Neural cell (in vitro differentiated cells): Measurements from ENCODE around the gene THBS1. TPM values are rescaled to one million over a fixed set of nuclear protein-coding genes. Genes with fewer than 3 reads are reported as not detected.

Experiments
- H2AFZ ChIP-seq: fragments of 200-600, 300-800 bp; sonication (generic), shearing (Covaris generic); 2 replicates; pipeline ENCODE4 v1.6.0; 2014; ENCODE audit warnings: low read depth, mild to moderate bottlenecking, antibody characterized with exemption, low read length, moderate library complexity
- H3F3A ChIP-seq: fragments of 200-600 bp; shearing (Covaris generic); 2 replicates; pipeline ENCODE4 v1.6.1; 2016; ENCODE audit warnings: mild to moderate bottlenecking, moderate library complexity, mixed read lengths, antibody characterized with exemption, low read length; ENCODE audit not compliant: insufficient read depth, poor library complexity, severe bottlenecking
- H3K27ac ChIP-seq: fragments of 200-600, 300-800 bp; sonication (generic), shearing (Covaris generic); 2 replicates; pipeline ENCODE4 v1.5.1; 2014; ENCODE audit warnings: mild to moderate bottlenecking, low read length, moderate library complexity
- H3K27me3 ChIP-seq: fragments of 300-800, 200-600 bp; sonication (generic), shearing (Covaris generic); 2 replicates; pipeline ENCODE4 v1.6.0; 2014; ENCODE audit warnings: mild to moderate bottlenecking, low read depth, low read length, moderate library complexity; ENCODE audit not compliant: insufficient read depth
- H3K36me3 ChIP-seq: fragments of 300-800, 200-600 bp; sonication (generic), shearing (Covaris generic); 2 replicates; pipeline ENCODE4 v1.5.1; 2014; ENCODE audit warnings: mild to moderate bottlenecking, antibody characterized with exemption, low read length, moderate library complexity; ENCODE audit not compliant: insufficient read depth
- H3K4me2 ChIP-seq: fragments of 300-800, 200-600 bp; sonication (generic), shearing (Covaris generic); 2 replicates; pipeline ENCODE4 v1.6.0; 2014; ENCODE audit warnings: mild to moderate bottlenecking, low read length
- H3K4me3 ChIP-seq: fragments of 300-800, 200-600 bp; sonication (generic), shearing (Covaris generic); 2 replicates; pipeline ENCODE4 v1.5.1; 2014; ENCODE audit warnings: mild to moderate bottlenecking, low read length, moderate library complexity
- H3K79me2 ChIP-seq: fragments of 200-600 bp; shearing (Covaris generic); replicated peaks from 2 replicates; pipeline ENCODE4 v1.6.0; 2014; ENCODE audit warnings: mild to moderate bottlenecking, low read length, moderate library complexity; ENCODE audit not compliant: insufficient read depth
- H3K9ac ChIP-seq: fragments of 300-800, 200-600 bp; sonication (generic), shearing (Covaris generic); 2 replicates; pipeline ENCODE4 v1.6.1; 2016; ENCODE audit warnings: mild to moderate bottlenecking, low read length, mixed read lengths
- H3K9me2 ChIP-seq: fragments of 200-600 bp; shearing (Covaris generic); 2 replicates; pipeline ENCODE4 v1.6.1; 2016; ENCODE audit warnings: mild to moderate bottlenecking, low read length, mixed read lengths; ENCODE audit not compliant: insufficient read depth
- H3K9me3 ChIP-seq: fragments of 200-600, 300-800 bp; sonication (generic), shearing (Covaris generic); 2 replicates; pipeline ENCODE4 v1.6.1; 2016; ENCODE audit warnings: mild to moderate bottlenecking, mixed run types, low read length, moderate library complexity, mixed read lengths
- H4K20me1 ChIP-seq: fragments of 200-600 bp; shearing (Covaris generic); 2 replicates; pipeline ENCODE4 v1.6.1; 2016; ENCODE audit warnings: mild to moderate bottlenecking, mixed run types; ENCODE audit not compliant: insufficient read depth
- CTCF ChIP-seq: fragments of 450-650 bp; IDR thresholded peaks from 2 replicates; pipeline ENCODE4 v1.5.1; 2014; ENCODE audit warnings: antibody characterized with exemption, mild to moderate bottlenecking, moderate library complexity; ENCODE audit not compliant: poor library complexity, severe bottlenecking
- EP300 ChIP-seq: fragments of 450-650 bp; conservative IDR thresholded peaks from 2 replicates; pipeline ENCODE4 v1.6.1; 2014; ENCODE audit warnings: antibody characterized with exemption, mild to moderate bottlenecking, moderate library complexity; ENCODE audit not compliant: poor library complexity, severe bottlenecking
- EZH2 ChIP-seq: fragments of 200-600, 300-800 bp; shearing (Covaris generic), sonication (generic); IDR thresholded peaks from 2 replicates; pipeline ENCODE4 v1.6.1; 2014; ENCODE audit warnings: antibody characterized with exemption, low read length, borderline replicate concordance, mild to moderate bottlenecking; ENCODE audit not compliant: insufficient read depth, poor library complexity, severe bottlenecking
- MXI1 ChIP-seq: fragments of 450-650 bp; conservative IDR thresholded peaks from 2 replicates; pipeline ENCODE4 v1.6.1; 2014; ENCODE audit warnings: antibody characterized with exemption, mild to moderate bottlenecking; ENCODE audit not compliant: poor library complexity, severe bottlenecking
- POLR2AphosphoS5 ChIP-seq: IDR thresholded peaks from 2 replicates; pipeline ENCODE4 v1.6.1; 2012
- RAD21 ChIP-seq: fragments of 450-650 bp; conservative IDR thresholded peaks from 2 replicates; pipeline ENCODE4 v1.6.1; 2014; ENCODE audit warnings: antibody characterized with exemption, mild to moderate bottlenecking, moderate library complexity
- SMC3 ChIP-seq: fragments of 450-650 bp; conservative IDR thresholded peaks from 2 replicates; pipeline ENCODE4 v1.6.1; 2014; ENCODE audit warnings: antibody characterized with exemption, mild to moderate bottlenecking, moderate library complexity; ENCODE audit not compliant: poor library complexity
- TAF1 ChIP-seq: IDR thresholded peaks from 2 replicates; pipeline ENCODE4 v1.6.1; 2012; ENCODE audit warnings: low read depth
- polyA plus RNA-seq: library from polyadenylated mRNA; depleted of rRNA; stranded (reverse); fragments of >200 nt; gene quantifications from 2 replicates; pipeline ENCODE4 v1.2.3, GENCODE V29; 2014
- TF ChIP-seq, protein P1 (sequence below): IDR thresholded peaks from 2 replicates; pipeline ENCODE4 v1.6.1; 2012; ENCODE audit warnings: borderline replicate concordance

Gene THBS1
- polyA plus RNA-seq, 1 donor from 2014 or later, result 0.22 TPM

- no peaks in the 10 kb centered on the region for H3K27me3 ChIP-seq
- H3K9me3 ChIP-seq, result no peaks in the 10 kb centered on the region
- no peak overlapping the region for H3K4me2 ChIP-seq
- no peaks in the 10 kb centered on the region for H3F3A ChIP-seq
- TF ChIP-seq, protein P1, sequence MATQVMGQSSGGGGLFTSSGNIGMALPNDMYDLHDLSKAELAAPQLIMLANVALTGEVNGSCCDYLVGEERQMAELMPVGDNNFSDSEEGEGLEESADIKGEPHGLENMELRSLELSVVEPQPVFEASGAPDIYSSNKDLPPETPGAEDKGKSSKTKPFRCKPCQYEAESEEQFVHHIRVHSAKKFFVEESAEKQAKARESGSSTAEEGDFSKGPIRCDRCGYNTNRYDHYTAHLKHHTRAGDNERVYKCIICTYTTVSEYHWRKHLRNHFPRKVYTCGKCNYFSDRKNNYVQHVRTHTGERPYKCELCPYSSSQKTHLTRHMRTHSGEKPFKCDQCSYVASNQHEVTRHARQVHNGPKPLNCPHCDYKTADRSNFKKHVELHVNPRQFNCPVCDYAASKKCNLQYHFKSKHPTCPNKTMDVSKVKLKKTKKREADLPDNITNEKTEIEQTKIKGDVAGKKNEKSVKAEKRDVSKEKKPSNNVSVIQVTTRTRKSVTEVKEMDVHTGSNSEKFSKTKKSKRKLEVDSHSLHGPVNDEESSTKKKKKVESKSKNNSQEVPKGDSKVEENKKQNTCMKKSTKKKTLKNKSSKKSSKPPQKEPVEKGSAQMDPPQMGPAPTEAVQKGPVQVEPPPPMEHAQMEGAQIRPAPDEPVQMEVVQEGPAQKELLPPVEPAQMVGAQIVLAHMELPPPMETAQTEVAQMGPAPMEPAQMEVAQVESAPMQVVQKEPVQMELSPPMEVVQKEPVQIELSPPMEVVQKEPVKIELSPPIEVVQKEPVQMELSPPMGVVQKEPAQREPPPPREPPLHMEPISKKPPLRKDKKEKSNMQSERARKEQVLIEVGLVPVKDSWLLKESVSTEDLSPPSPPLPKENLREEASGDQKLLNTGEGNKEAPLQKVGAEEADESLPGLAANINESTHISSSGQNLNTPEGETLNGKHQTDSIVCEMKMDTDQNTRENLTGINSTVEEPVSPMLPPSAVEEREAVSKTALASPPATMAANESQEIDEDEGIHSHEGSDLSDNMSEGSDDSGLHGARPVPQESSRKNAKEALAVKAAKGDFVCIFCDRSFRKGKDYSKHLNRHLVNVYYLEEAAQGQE, result no peak
- TF ChIP-seq RAD21 (no peak), CTCF (no peak), SMC3 (no peak), TAF1 (no peak), EZH2 (no peak), EP300 (no peak), POLR2AphosphoS5 (no peak), MXI1 (no peak)
- no peak overlapping the region for H2AFZ ChIP-seq
- H3K27ac ChIP-seq, result no peak overlapping the region
- H3K4me3 ChIP-seq, result no peak overlapping the region
- H3K79me2 ChIP-seq, result no peaks in the 10 kb centered on the region
- H4K20me1 ChIP-seq, result no peaks in the 10 kb centered on the region
- H3K9ac ChIP-seq, result no peak overlapping the region
- no peaks in the 10 kb centered on the region for H3K9me2 ChIP-seq
- no peaks in the 10 kb centered on the region for H3K36me3 ChIP-seq
These were observed 65.0 kb downstream of the THBS1 start for GRCh38 chr15:39645976-39646257.

GRCh38 chr15:39646425-39646824 lies 65.5 kb downstream of the THBS1 start:
- Histone ChIP-seq H3K9me3 (no peaks in the 10 kb centered on the region), H3K9ac (no peak overlapping the region), H4K20me1 (no peaks in the 10 kb centered on the region), H3K27me3 (no peaks in the 10 kb centered on the region), H3K79me2 (no peaks in the 10 kb centered on the region), H2AFZ (no peak overlapping the region), H3K27ac (no peak overlapping the region), H3F3A (no peaks in the 10 kb centered on the region), H3K9me2 (no peaks in the 10 kb centered on the region), H3K36me3 (no peaks in the 10 kb centered on the region), H3K4me2 (no peak overlapping the region), H3K4me3 (no peak overlapping the region)
- no peak for TF ChIP-seq EZH2
- no peak for TF ChIP-seq TAF1
- TF ChIP-seq SMC3, result no peak
- TF ChIP-seq POLR2AphosphoS5, result no peak
- TF ChIP-seq, protein P1, result no peak
- TF ChIP-seq EP300, result no peak
- TF ChIP-seq CTCF, result no peak
- no peak for TF ChIP-seq RAD21
- TF ChIP-seq MXI1, result no peak
